ENCODE data around the gene SMIM1. TPM values are rescaled to one million over a fixed set of nuclear protein-coding genes. Genes with fewer than 3 reads are reported as not detected.
"Not testable (repeated sequence)": the region's sequence is repeated elsewhere in the genome, so short reads cannot be mapped to it uniquely, and the experiment has no call there.

The SMIM1 gene
- polyA plus RNA-seq, 3 donors: 1.1 to 2.7 (median 1.4) TPM

DNA sequence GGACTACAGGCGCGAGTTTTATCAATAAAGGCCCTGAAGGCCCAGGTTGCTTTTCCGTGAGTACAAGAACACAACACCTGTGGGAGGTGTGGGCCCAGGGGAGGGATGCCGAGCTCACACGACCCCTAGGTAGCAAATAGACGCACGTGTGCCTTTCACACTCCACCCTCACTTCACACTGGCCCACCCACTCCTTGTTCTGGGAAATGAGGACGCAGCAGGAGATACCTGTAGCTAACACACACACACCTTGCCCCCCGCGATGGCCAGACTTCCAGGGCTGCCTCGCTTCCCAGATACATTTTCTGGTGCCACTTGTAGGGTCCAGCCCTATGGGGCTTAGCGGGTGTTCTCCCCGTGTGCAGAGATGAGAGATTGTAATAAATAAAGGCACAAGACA is 24.6 kb upstream of the SMIM1 start:
- no peak for TF ChIP-seq CTCF (IDR thresholded peaks at IDR 0.05)
- Histone ChIP-seq H3K9me3 (replicated peaks in 1 of 2; ENCODE audit: control insufficient read depth in 1 of 2, insufficient read depth in 1 of 2, low read length in 2 of 2) (no peaks in the 10 kb centered on the region), H4K20me1 (ENCODE audit: insufficient read depth, low read length) (no peaks in the 10 kb centered on the region), H3K27me3 (ENCODE audit: control insufficient read depth in 2 of 2, insufficient read depth in 2 of 2, low read length in 2 of 2) (no peaks in the 10 kb centered on the region), H3K9ac (ENCODE audit: insufficient read depth, low read length, poor library complexity, severe bottlenecking) (no peak overlapping the region), H2AFZ (ENCODE audit: insufficient read depth, low read depth, low read length, poor library complexity, severe bottlenecking) (peak overlapping the region; percentile 82), H3K27ac (ENCODE audit: low read depth in 1 of 2, low read length in 2 of 2) (no peak overlapping the region), H3K79me2 (ENCODE audit: insufficient read depth, low read length) (no peaks in the 10 kb centered on the region), H3K4me3 (replicated peaks in 1 of 3; ENCODE audit: low read depth in 2 of 3, low read length in 3 of 3) (peak overlapping the region in 2 of 3 experiments; percentile 42 to 83), H3K36me3 (replicated peaks in 1 of 2; ENCODE audit: control insufficient read depth in 1 of 2, insufficient read depth in 2 of 2, low read length in 2 of 2) (no peaks in the 10 kb centered on the region), H3K4me2 (replicated peaks; ENCODE audit: extremely low read depth, low read length, poor library complexity, severe bottlenecking) (peak overlapping the region; percentile 89), H3K4me1 (ENCODE audit: control insufficient read depth in 1 of 2, insufficient read depth in 2 of 2, low read length in 2 of 2) (peaks cover 16 to 23% of the 10 kb centered on the region in 2 donors)
- Mint-ChIP-seq H3K27ac (peak overlapping the region in 3 of 7 donors; percentile 23 to 50 (median 30)), H3K4me3 (peak overlapping the region; percentile 78 to 85), H3K4me1 (peaks cover 37% of the 10 kb centered on the region), H3K36me3 (peaks cover 0 to 2% of the 10 kb centered on the region in 2 donors), H3K27me3 (ENCODE audit: low read depth in 3 of 3) (peaks cover 2 to 7% (median 7%) of the 10 kb centered on the region in 3 donors), H3K9me3 (peaks cover 0 to 3% (median 0%) of the 10 kb centered on the region in 7 donors)
- intact Hi-C loops (cut with micrococcal nuclease): no loop called here
- 97% methylated on average over 3 of the region's 13 CpGs for WGBS (ENCODE audit: insufficient coverage)
- DNase-seq: no peak

GRCh38 chr1:3748316-3748900 is 24.1 kb upstream of the SMIM1 start:
- H3K9me3 Mint-ChIP-seq; H3K27me3 ChIP-seq (ENCODE audit: control insufficient read depth in 2 of 2, insufficient read depth in 2 of 2, low read length in 2 of 2); H4K20me1 ChIP-seq (ENCODE audit: insufficient read depth, low read length); H3K36me3 Mint-ChIP-seq; intact Hi-C loops (cut with micrococcal nuclease); H3K27ac ChIP-seq (ENCODE audit: low read depth in 1 of 2, low read length in 2 of 2); H3K9ac ChIP-seq (ENCODE audit: insufficient read depth, low read length, poor library complexity, severe bottlenecking); DNase-seq; H3K4me2 ChIP-seq (replicated peaks; ENCODE audit: extremely low read depth, low read length, poor library complexity, severe bottlenecking); H2AFZ ChIP-seq (ENCODE audit: insufficient read depth, low read depth, low read length, poor library complexity, severe bottlenecking); H3K27me3 Mint-ChIP-seq (ENCODE audit: low read depth in 3 of 3); H3K79me2 ChIP-seq (ENCODE audit: insufficient read depth, low read length); H3K4me3 ChIP-seq (replicated peaks in 1 of 3; ENCODE audit: low read depth in 2 of 3, low read length in 3 of 3); H3K9me3 ChIP-seq (replicated peaks in 1 of 2; ENCODE audit: control insufficient read depth in 1 of 2, insufficient read depth in 1 of 2, low read length in 2 of 2); H3K36me3 ChIP-seq (replicated peaks in 1 of 2; ENCODE audit: control insufficient read depth in 1 of 2, insufficient read depth in 2 of 2, low read length in 2 of 2): not testable (repeated sequence)
- H3K4me3 Mint-ChIP-seq: peak overlapping the region in 1 of 2 donors; percentile 78
- peaks cover 16 to 21% of the 10 kb centered on the region in 2 donors for H3K4me1 ChIP-seq (ENCODE audit: control insufficient read depth in 1 of 2, insufficient read depth in 2 of 2, low read length in 2 of 2)
- peaks cover 33% of the 10 kb centered on the region for H3K4me1 Mint-ChIP-seq
- 94% methylated on average over 2 of the region's 15 CpGs for WGBS (ENCODE audit: insufficient coverage)
- H3K27ac Mint-ChIP-seq: peak overlapping the region in 2 of 7 donors; percentile 23 to 50
